Right lobe of liver (tissue), 6 donors: ENCODE data around the gene RPUSD2. TPM values are rescaled to one million over a fixed set of nuclear protein-coding genes. Genes with fewer than 3 reads are reported as not detected.
"Not testable (repeated sequence)": the region's sequence is repeated elsewhere in the genome, so short reads cannot be mapped to it uniquely, and the experiment has no call there.

Experiments
- ATAC-seq, 4 donors: fragments of 200-7000 bp; cut with Tn5 transposase; one replicate each; pipeline ENCODE4 v1.9.1; 2020; ENCODE audit warnings: mild to moderate bottlenecking in 4 of 4, moderate library complexity in 4 of 4
- DNase-seq, 3 donors: peaks; one replicate each; pipeline ENCODE4 v3.0.0-alpha.2; 2020
- H3K27ac ChIP-seq, 3 donors: fragments of 200-600 bp; one replicate each; pipeline ENCODE4 v1.8.0; 2022
- H3K27me3 ChIP-seq, 2 donors: fragments of 200-600 bp; one replicate each; pipeline ENCODE4 v1.8.0; 2022
- H3K36me3 ChIP-seq, 4 donors: fragments of 200-600 bp; sonication (generic) in 1 of 4; one replicate each; pipeline versions ENCODE4 v1.5.1 to v1.8.0; 2017 to 2022; ENCODE audit warnings: control low read depth in 1 of 4
- H3K4me1 ChIP-seq, 4 donors: fragments of 200-600 bp; sonication (generic) in 1 of 4; one replicate each; pipeline versions ENCODE4 v1.5.1 to v1.8.0; 2017 to 2022; ENCODE audit warnings: control low read depth in 1 of 4
- H3K4me3 ChIP-seq, 3 donors: fragments of 200-600 bp; one replicate each; pipeline ENCODE4 v1.8.0; 2022
- H3K9me3 ChIP-seq, 4 donors: fragments of 200-600 bp; sonication (generic) in 1 of 4; one replicate each; pipeline versions ENCODE4 v1.5.1 to v1.8.0; 2017 to 2022; ENCODE audit warnings: control low read depth in 1 of 4
- CTCF ChIP-seq, 4 donors: fragments of 200-600 bp in 3 of 4; fragments of 450-650 bp in 1 of 4; IDR thresholded peaks; one replicate each; pipeline versions ENCODE4 v1.5.1 to v1.8.0; 2016 to 2022; ENCODE audit warnings: antibody characterized with exemption in 4 of 4, mild to moderate bottlenecking in 2 of 4
- POLR2A ChIP-seq: fragments of 450-650 bp; IDR thresholded peaks from one replicate; pipeline ENCODE4 v1.6.1; 2017; ENCODE audit warnings: antibody characterized with exemption, mild to moderate bottlenecking
- WGBS: methylation state at CpG from one replicate; pipeline ENCODE4 v1.1.6; 2018; ENCODE audit warnings: low coverage, low lambda C conversion rate; ENCODE audit not compliant: insufficient coverage; ENCODE audit errors: missing lambda C conversion rate; 5-methylcytosine and 5-hydroxymethylcytosine counted together
- intact Hi-C, 2 donors: fragments of 100-400 bp; cut with DNase I; formaldehyde crosslinking; loops; one replicate each; pipeline versions ENCODE4 v1.11.2 to v1.14.1; 2022
- total RNA-seq, 6 experiments: library from RNA; depleted of rRNA in 2 of 6; stranded (reverse); fragments of >200 nt in 2 of 6; fragmentation: NEBNext Ultra II Directional in 3 of 6; extraction: Animal tissue kit (Norgen Biotek cat#: 25700) in 3 of 6; gene quantifications; one replicate each; pipeline versions ENCODE4 v1.1.0 to v1.2.4, GENCODE V29; 2016 to 2023
- donor health status: DM: no; HTN: yes; CAD: no.
- donor health status: DM: no; HTN: no; CAD: no.
- donor health status: DM: no; HTN: no; CAD: no.
- donor health status: DM: no; HTN: yes; CAD: no.
- donor health status: DM: no; HTN: yes; CAD: no.

RPUSD2 gene
- total RNA-seq, 6 experiments from 2014 or later, result 4.7 to 7.4 (median 6.1) TPM

GRCh38 chr15:40565333-40566238, 3.5 kb upstream of the RPUSD2 start:
- Histone ChIP-seq H3K27me3 (no peaks in the 10 kb centered on the region), H3K9me3 (no peaks in the 10 kb centered on the region), H3K36me3 (peaks cover 0 to 5% (median 3%) of the 10 kb centered on the region in 4 donors), H3K27ac (peak overlapping the region in 1 of 3 donors; percentile 87), H3K4me3 (peak overlapping the region; percentile 73 to 97 (median 79)), H3K4me1 (peaks cover 0 to 18% (median 6%) of the 10 kb centered on the region in 4 donors)
- no peak for ATAC-seq
- TF ChIP-seq CTCF (IDR thresholded peaks at IDR 0.05), result no peak
- no peak for TF ChIP-seq POLR2A
- no peak for DNase-seq
- intact Hi-C loops, result no loop called here
- WGBS, result 40% methylated on average over 17 of the region's 20 CpGs

GRCh38 chr15:40567111-40567510, 2.0 kb upstream of the RPUSD2 start:
- intact Hi-C loops, result no loop called here

DNA sequence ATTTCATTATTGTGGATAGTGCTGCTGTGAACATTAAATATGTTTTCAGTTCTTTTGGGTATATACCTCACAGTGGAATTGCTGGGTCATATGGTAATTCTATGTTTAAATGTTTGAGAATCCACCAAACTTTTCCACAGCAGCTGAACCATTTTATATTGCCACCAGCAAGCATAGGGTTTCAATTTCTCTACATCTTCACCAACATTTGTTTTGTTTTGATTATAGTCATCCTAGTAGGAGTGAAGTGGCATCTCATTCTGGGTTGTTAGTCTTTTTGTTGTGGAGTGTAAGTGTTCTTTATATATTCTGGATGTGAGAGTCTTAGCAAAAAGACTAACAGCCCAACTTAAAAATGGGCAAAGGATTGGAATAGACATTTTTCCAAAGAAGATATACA, 6.0 kb downstream of the RPUSD2 start:
- TF ChIP-seq CTCF (IDR thresholded peaks at IDR 0.05) (no peak), POLR2A (no peak)
- no peak overlapping the region for H3K27ac ChIP-seq
- intact Hi-C loops, result no loop called here

More at GRCh38 chr15:40567111-40567510, 2.0 kb upstream of the RPUSD2 start:
- ATAC-seq, result peak in 1 of 4 donors; percentile 5
- Histone ChIP-seq H3K36me3 (peaks cover 0 to 7% (median under 1%) of the 10 kb centered on the region in 4 donors), H3K9me3 (no peaks in the 10 kb centered on the region), H3K4me1 (peaks cover 0 to 20% (median 6%) of the 10 kb centered on the region in 4 donors), H3K27me3 (no peaks in the 10 kb centered on the region), H3K27ac (no peak overlapping the region), H3K4me3 (no peak overlapping the region)
- TF ChIP-seq CTCF (IDR thresholded peaks at IDR 0.05) (peak in 3 of 4 donors; percentile 27 to 45 (median 37)), POLR2A (no peak)
- DNase-seq, result no peak
- 3% methylated on average over 4 of the region's 7 CpGs for WGBS

DNA sequence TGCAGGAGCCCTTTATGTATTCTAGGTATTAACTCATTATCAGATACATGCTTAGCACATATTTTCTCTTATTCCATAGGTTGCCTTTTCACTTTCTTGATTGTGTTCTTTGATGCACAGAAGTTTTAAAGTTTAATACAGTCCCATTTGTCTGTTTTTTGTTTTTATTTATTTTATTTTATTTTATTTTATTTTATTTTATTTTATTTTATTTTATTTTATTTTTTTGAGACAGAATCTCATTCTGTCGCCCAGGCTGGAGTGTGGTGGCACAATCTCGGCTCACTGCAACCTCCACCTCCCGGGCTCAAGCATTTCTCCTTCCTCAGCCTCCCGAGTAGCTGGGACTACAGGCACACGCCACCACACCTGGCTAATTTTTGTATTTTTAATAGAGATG, 7.8 kb downstream of the RPUSD2 start:
- H3K27me3 ChIP-seq, H3K27ac ChIP-seq, H3K9me3 ChIP-seq, ATAC-seq, H3K4me1 ChIP-seq, H3K4me3 ChIP-seq, intact Hi-C loops, DNase-seq: not testable (repeated sequence)
- H3K36me3 ChIP-seq, result peaks cover 0 to 12% (median 5%) of the 10 kb centered on the region in 4 donors
- 97% methylated on average over 5 of the region's 5 CpGs for WGBS

More for the DNA sequence above, 6.0 kb downstream of the RPUSD2 start:
- peaks cover 0 to 6% (median 2%) of the 10 kb centered on the region in 4 donors for H3K4me1 ChIP-seq
- no peaks in the 10 kb centered on the region for H3K9me3 ChIP-seq
- peaks cover 0 to 18% (median 5%) of the 10 kb centered on the region in 4 donors for H3K36me3 ChIP-seq
- no peak for DNase-seq
- no peak overlapping the region for H3K4me3 ChIP-seq
- ATAC-seq, result no peak
- no peaks in the 10 kb centered on the region for H3K27me3 ChIP-seq

- no peak for TF ChIP-seq POLR2A
- Histone ChIP-seq H3K4me1 (no peaks in the 10 kb centered on the region), H3K27ac (no peak overlapping the region), H3K27me3 (no peaks in the 10 kb centered on the region), H3K36me3 (peaks cover 0 to 4% (median under 1%) of the 10 kb centered on the region in 4 donors), H3K9me3 (no peaks in the 10 kb centered on the region), H3K4me3 (no peak overlapping the region)
- intact Hi-C loops, result no loop called here
- ATAC-seq (no peak), DNase-seq (no peak)
- 60% methylated on average over 4 of the region's 4 CpGs for WGBS
Observed at GRCh38 chr15:40578892-40579291, 9.8 kb downstream of the RPUSD2 start.

GRCh38 chr15:40581796-40582195, 12.7 kb downstream of the RPUSD2 start:
- H3K4me1 ChIP-seq, result not testable (repeated sequence)

More at GRCh38 chr15:40581796-40582195, 12.7 kb downstream of the RPUSD2 start:
- intact Hi-C loops, ATAC-seq, DNase-seq, H3K9me3 ChIP-seq, H3K27me3 ChIP-seq, H3K36me3 ChIP-seq, H3K4me3 ChIP-seq: not testable (repeated sequence)
- H3K27ac ChIP-seq, result peak overlapping the region in 2 of 3 donors; percentile 76 to 82
- no CpG with 5 or more reads among the region's 2 CpGs for WGBS
